GM18498 (cell line): ENCODE results near the gene PRKAB2.
A peak's percentile ranks its signal among the peaks of the same experiment; 100 is the strongest.
"Not testable (repeated sequence)": the region's sequence is repeated elsewhere in the genome, so short reads cannot be mapped to it uniquely, and the experiment has no call there.

Experiments
- ATAC-seq: cut with Tn5 transposase; IDR thresholded peaks from one replicate; pipeline ENCODE4 v1.9.1; 2021; ENCODE audit warnings: mild to moderate bottlenecking, moderate library complexity; ENCODE audit not compliant: unreplicated experiment

PRKAB2 gene

DNA sequence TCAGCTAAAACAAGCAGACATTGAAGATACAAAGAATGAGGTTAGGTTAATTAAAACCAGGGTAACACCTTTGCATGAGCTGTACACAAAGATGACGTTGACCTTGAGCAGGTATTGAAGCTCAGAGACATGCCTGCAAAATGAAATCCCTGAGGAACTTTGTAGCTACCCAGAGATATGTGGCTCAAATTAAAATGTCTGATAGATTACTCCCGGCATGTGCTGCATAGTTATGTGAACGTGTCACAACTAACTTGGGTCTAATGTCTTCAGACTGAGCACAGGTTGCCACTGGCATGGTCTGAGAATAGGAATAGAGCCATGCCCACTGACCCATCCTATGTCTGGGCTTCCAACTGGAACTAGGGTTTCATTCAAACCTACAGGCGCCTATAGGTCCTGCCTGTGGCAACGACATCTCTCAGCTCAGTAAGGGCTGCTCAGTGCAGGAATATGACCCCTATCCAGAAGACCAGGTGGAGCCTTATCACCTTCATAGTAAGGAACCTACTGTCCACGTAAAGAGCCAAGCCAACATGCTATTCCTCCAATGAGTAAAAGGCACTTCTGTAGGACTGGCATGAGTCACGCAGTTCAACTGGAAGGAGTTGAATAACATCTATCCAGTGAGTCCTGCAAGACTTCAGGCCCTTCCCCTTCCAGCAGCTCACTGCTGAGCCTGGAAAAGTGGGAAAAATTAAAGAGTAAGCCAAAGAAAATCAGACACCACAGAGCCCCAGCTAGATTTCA lies 60.7 kb downstream of the PRKAB2 start:
- no peak for ATAC-seq

DNA sequence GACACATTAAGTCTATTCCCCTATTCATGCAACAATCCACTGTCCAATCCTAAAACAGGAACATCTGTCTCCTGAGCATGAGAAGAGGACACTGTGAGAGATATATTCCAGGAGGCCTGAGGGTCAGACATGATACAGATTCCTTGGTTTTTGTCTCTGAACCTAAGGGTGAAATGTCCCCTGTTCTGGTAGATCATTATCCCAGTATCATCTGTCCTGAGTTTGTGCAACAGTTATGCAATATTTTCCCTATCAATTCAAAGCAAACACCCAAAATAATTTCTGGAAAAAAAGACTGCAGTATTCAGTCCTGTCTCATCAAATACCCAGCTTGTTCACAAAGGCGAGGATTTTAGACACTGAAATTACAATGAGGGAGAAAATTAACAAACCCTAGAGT lies 61.4 kb downstream of the PRKAB2 start:
- no peak for ATAC-seq

DNA sequence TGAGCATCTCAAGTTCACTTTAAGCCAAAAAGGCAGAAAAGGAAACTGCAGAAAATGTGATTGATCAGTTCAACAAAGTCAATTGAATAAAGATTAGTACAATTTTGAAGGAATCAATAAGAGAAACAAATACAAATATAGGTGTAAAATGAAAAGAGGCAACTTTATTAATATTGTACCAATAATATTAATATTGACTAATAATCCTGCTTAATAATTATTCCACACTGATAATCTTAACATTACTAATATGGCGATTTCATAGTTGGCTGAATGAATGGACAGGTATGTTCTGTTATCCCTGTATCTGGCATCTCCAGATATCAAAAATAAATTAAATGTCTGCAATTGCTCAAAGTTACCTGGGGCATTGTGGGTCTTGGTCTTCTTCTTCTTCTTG lies 61.8 kb downstream of the PRKAB2 start:
- no peak for ATAC-seq

DNA sequence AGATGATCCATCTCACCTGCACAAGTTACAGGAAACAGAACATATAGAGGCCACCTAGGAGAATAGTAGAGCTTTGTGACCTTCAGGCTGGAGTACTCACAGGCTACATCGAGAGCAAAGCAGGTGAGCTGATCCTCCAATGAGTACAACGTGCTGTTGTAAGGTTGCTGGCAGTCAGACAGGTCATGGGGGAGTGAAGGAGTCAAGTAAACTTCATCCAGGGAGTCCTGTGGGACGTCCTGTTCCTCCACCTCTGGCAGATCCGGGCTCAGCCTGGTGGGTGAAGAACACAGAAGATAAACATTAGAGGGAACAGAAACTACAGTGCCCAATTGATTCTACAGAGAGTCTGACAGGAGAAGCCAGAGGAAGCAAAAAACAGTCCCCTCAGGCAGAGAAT lies 62.5 kb downstream of the PRKAB2 start:
- ATAC-seq: no peak

DNA sequence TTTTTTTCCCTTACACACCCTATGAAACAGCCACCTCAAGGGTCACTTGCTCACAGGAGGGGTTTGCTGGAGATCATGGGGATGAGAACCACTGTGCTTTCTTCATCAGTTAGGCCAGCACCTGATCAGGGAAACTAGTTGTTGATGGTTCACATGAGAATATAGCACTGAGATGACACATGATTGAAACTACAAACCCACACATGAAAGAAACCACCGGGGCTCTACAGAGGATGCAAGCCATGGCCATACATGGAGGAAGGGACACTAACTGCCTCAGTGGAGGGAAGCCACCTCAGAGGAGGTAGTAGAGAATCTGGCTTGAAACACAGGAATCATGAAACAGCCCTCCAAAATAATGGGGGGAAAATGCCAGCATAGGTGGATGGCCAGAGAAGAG lies 63.2 kb downstream of the PRKAB2 start:
- peak; percentile 71 for ATAC-seq

DNA sequence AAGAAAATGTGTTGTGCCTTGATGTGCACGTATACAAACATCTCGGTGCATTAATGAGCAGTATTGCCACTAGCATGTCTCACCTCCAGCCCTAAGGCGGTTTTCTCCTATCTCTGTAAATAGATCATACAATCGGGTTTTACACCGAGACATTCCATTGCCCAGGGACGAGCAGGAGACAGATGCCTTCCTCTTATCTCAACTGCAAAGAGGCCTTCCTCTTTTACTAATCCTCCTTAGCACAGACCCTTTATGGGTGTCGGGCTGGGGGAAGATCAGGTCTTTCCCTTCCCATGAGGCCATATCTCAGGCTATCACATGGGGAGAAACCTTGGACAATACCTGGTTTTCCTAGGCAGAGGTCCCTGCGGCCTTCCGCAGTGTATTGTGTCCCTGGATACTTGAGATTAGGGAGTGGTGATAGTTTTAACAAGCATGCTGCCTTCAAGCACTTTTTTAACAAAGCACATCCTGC lies 65.8 kb downstream of the PRKAB2 start:
- not testable (repeated sequence) for ATAC-seq

DNA sequence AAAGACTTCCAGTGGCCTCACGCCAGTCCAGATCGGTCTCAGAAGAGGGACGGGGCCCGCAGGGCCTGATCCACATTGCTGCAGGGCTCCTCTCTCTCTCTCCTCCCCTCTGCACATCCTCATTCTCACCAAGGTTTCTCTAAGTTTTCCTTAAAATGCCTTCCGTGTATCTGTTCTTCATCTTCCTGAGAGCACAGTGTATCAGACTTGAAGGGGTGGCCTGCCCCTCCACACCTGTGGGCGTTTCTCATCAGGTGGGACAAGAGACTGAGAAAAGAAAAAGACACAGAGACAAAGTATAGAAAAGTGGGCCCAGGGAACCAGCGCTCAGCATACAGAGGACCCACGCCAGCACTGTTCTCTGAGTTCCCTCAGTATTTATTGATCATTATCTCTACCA lies 66.4 kb downstream of the PRKAB2 start:
- ATAC-seq: no peak
